ENCODE data around the gene DLGAP1.
"Not testable (repeated sequence)": the region's sequence is repeated elsewhere in the genome, so short reads cannot be mapped to it uniquely, and the experiment has no call there.

DLGAP1 gene

DNA sequence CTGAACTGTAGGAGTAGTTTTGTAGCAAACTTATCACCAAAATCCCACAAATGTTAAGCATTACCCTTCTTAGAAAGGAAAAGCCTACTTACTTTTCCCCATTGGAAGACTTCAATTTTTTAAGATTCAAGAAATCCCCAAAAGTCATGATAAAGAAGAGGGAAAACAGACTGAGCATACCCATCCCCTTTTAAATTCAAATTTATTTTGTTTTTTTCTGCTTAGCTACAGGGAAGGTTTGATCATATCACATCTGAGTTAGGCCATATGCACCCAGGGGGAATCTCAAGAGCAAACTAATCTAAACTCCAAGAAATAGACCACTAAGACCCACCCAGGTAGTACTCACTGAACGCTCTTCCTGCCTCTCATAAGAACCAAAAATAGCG lies 830.6 kb downstream of the DLGAP1 start:
- no peak for DNase-seq (ENCODE audit: low read depth)

DNA sequence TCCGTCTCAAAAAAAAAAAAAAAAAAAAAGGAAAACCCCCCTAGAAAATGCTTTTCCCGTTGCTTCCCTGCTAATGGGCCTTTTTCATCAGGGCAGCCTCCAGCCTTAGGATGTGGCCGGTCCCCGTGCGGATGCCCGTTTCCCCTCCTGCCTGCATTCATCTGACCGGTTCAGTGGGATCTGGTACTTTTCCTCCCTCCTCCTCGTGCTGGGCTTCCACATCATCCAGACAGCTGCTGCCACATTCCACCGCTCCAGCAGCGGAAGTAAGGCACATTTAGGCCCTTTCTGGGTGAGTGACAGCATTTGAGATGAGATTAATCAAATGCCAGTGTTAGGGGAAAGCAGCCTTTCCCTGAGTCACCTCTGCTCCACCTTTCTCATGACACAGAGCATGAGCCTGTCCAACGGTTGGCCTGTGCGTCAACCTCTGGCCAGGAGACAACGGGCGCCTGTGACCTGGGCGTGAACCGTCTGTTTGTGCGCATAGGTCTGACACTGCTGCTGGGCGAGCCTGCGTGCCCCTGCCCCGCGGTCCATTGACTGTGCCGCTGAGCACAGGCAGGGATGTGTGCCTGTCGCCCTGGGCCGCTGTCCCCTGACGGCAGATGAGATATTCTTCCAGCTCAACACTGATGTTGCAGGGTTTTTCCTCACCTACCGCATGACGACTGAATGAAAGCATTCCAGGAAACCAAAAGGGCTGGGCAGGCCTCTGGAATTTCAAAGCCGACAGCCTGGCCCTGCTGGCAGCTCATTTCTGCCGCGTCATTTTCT lies 831.1 kb downstream of the DLGAP1 start:
- DNase-seq (ENCODE audit: low read depth): peak; percentile 92

DNA sequence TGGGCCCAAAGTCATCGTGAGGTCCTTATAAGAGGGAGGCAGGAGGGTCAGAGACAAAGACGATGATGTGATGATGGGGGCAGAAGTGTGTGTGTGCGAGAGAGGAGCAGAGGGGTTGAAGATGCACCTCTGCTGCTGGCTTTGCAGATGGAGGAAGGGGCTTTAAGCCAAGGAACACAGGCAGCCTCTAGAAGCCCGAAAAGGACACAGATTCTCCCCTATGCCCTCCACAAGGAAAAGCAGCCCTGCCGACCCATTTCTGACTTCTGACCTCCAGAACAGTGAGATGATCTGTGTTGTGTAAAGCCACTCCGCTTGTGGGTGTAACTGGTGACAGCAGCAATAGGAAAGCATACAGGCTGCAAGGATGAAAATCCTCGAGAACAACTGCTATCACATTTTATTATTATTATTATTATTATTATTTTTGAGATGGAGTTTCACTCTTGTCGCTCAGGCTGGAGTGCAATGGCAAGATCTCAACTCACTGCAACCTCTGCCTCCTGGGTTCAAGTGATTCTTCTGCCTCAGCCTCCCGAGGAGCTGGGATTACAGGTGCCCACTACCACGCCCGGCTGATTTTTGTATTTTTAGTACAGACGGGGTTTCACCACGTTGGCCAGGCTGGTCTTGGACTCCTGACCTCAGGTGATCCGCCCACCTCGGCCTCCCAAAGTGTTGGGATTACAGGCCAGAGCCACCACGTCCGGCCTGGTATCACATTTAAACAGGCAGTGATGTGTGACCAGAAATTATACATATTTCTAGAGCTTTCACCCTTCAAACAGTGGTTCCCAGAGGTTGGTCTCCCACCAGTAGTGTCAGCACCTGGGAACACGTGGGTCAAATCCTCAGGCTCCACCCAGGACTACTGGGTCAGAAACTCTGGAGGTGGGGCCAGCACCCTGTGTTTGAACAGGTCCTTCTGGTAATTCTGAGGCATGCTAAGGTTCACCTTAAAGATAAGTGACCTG lies 834.7 kb downstream of the DLGAP1 start:
- no peak for DNase-seq (ENCODE audit: low read depth)

- no peak for DNase-seq (ENCODE audit: low read depth)
Measured at GRCh38 chr18:3619746-3620145, 835.4 kb downstream of the DLGAP1 start.

DNA sequence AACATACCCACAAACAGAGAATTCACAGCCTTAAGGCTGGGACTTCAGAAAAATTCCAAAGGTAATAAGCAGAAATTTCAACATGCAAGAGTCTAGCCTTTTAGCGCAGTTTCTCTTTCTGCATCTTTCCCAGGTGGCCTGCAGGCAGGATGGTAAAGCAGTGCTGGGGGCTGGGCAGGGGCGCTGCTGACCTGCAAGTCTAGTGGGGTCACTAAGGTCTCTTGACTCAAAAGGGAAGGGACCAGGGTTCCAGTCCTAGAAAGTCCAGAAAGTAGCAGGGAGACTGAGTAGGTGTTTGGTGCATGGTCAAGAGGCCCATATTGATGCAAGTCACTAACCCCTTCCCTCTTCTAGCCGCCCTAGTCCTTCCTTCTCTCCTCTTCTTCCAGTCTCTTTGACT lies 835.9 kb downstream of the DLGAP1 start:
- no peak for DNase-seq (ENCODE audit: low read depth)

GRCh38 chr18:3616744-3617143 lies 838.4 kb downstream of the DLGAP1 start:
- no peak for DNase-seq (ENCODE audit: low read depth)

DNA sequence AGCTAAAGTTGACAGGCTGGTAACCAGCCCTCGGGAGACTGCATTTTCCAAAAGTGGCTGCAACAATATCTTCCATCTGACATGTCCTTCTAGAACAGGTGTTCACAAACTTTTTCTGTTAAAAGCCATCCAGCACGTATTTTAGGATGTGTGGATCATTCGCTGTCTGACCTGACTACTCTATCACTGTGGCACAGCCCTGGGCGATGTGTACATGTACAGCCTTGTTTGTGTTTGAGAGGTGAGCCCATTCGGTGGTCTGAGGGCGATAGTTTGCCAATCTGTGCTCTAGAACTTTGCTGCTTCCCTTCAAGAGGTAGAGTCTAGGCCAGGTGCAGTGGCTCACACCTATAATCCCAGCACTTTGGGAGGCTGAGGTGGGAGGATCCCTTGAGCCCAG lies 839.0 kb downstream of the DLGAP1 start:
- DNase-seq (ENCODE audit: low read depth): no peak

- no peak for DNase-seq (ENCODE audit: low read depth)
Measured at GRCh38 chr18:3615374-3615985, 839.6 kb downstream of the DLGAP1 start.

DNA sequence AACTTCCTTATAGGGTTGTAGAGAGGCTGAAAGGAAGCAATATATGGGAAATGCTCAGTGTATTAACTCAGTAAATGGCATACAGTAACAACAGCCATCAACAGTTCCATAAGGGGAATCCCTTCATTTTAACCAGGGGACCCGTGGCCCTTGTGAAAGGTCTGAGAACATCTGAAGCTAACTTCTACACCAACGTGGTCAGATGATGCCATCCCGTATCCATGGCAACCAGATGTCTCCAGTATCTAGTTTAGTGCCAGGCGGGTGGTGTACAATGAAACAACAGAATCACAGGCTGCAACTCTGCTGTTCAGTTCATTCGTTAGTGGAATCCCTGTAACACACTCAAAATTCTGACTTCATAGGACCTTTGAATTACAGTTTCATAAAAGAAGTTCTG lies 842.8 kb downstream of the DLGAP1 start:
- DNase-seq (ENCODE audit: low read depth): no peak

- no peak for DNase-seq (ENCODE audit: low read depth)
Measured at GRCh38 chr18:3611313-3612090, 843.6 kb downstream of the DLGAP1 start.

GRCh38 chr18:3610813-3611212 lies 844.3 kb downstream of the DLGAP1 start:
- no peak for DNase-seq (ENCODE audit: low read depth)

DNA sequence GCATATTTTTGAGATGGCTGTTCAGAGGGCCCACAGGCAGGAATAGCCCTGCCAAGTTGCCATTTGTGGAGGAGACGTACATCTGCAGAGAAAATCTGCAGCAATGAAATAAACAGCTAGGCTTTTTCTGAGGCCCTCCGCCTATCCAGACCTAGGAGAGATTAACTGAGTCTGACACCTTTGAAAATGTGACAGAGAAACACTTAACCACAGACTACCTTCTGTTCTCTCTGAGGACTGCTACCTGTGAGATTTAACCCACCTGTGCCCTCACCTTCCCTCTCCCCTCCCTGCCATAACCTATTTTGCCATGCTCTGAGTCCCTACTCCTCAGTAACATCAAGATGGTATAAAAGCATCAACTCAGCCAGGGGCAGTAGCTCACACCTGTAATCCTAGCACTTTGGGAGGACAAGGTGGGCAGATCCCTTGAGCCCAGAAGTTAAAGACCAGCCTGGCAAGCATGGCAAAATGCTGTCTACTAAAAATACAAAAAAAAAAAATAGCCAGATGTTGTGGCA lies 844.9 kb downstream of the DLGAP1 start:
- no peak for DNase-seq (ENCODE audit: low read depth)

- no peak for DNase-seq (ENCODE audit: low read depth)
Measured at GRCh38 chr18:3608488-3608887, 846.6 kb downstream of the DLGAP1 start.

DNA sequence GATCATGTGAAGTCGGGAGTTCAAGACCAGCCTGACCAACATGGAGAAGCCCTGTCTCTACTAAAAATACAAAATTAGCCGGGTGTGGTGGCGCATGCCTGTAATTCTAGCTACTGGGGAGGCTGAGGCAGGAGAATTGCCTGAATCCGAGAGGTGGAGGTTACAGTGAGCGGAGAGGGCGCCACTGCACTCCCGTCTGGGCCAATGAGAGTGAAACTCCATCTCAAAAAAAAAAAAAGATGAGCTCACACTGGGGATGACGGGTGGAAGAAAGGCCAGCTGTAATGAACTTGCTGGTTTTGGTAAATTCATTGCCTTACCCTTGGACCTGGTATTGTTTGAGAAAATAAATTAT lies 847.0 kb downstream of the DLGAP1 start:
- DNase-seq (ENCODE audit: low read depth): not testable (repeated sequence)

- no peak for DNase-seq (ENCODE audit: low read depth)
Measured at GRCh38 chr18:3607309-3608098, 847.6 kb downstream of the DLGAP1 start.

DNA sequence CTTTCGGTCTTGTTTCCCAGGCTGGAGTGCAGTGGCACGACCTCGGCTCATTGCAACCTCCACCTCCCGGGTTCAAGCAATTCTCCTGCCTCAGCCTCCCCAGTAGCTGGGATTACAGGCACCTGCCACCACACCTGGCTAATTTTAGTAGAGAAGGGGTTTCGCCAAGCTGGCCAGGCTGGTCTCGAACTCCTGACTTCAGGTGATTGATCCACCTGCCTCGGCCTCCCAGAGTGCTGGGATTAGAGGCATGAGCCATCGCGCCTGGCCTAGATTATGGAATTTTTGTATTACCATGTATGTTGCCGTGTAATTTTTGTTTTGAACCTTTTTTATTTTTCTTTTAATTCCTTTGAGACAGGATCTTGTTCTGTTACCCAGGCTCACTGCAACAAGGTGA lies 848.2 kb downstream of the DLGAP1 start:
- not testable (repeated sequence) for DNase-seq (ENCODE audit: low read depth)

DNA sequence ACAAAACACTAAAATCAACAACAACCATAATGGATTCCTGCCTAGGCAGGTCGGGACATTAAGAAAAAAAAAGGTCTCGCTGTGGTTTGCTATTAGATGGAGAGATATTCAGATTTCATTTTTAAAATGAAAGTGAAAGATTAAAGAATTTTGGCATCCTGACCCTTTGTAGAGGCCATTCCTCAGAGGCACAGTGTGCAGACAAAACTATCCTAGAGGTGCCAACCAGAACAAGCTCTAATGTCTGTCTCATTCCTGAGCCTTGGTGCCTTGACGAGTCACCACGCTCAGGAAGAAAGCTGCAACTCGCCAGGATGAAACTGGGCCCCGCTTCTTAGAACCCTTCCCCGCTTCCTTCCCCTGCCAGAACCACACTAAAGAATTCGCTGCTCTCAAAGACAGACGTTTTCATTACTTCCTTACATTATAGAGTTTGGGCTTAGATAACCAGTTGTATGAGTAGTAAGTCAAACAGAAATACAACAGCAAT lies 849.1 kb downstream of the DLGAP1 start:
- no peak for DNase-seq (ENCODE audit: low read depth)

DNA sequence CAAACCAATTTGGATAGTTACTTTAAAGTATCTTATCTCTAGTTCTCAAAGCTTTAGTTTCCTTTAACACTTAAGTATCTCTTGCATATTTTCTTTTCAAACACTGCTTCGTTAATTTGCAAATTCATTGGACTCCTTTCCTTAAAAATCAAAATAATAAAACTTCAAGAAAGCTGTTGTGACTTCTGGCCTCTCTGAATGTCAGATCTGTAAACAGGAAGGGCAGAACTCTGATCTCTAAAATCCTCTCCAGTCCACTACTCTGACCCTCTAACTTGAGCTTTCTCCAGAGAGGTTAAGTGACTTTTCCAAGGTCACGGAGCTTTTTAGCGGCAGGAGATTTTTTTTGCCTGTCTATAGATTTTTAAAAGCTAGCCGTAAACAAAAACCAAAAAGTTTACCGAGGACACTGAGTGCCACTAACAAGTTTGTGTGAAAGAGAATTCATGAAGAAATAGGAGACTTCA lies 849.6 kb downstream of the DLGAP1 start:
- no peak for DNase-seq (ENCODE audit: low read depth)

DNA sequence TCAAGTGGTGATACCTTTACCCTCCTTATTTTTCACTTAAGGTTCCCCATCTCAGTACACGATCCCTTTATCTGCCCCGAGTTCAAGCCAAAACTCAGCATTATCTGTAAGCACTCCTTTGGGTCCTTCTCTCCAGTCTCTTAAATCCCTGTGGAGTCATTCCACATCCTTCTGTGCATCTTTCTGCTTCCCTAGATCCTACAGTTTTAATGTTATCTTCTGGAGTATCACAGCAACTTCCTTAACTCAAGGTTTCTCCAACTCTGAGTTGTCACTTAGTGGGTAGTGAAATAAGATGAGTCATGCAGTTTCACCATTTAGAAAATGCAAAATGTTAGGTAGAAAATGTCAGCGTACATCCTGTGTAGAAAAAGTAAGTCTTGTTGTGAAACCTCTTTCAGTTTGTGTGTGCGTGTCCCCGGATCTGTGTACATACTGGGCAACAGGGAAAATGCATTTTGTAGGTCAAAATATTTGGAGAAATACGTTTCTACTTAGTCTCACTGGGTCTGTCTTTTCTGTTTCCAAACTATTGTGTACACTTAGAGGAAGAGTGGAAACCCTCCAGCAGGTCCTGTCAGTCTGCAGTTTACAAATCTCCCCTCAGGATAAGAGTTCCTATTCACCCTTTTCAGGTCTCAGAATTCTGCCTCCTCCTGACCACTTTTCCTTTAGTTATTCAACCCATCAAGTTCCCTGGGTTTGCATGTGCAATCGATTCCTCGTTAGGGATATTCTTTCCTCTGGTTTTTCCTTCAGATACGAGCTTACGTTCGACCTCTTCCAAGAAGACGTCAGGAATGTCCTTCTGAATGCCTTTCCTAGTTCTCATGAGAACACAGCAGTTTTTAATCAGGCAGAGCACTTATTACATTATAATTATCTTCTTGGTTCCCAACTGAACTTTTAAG lies 850.4 kb downstream of the DLGAP1 start:
- peak; percentile 93 for DNase-seq (ENCODE audit: low read depth)

GRCh38 chr18:3604235-3604497 lies 850.9 kb downstream of the DLGAP1 start:
- no peak for DNase-seq (ENCODE audit: low read depth)

All from non-pigmented ciliary epithelial cell (primary cell).